HG02798 (cell line): ENCODE data around the gene MAGI1.
"Not testable (repeated sequence)": the region's sequence is repeated elsewhere in the genome, so short reads cannot be mapped to it uniquely, and the experiment has no call there.

Experiments
- ATAC-seq: cut with Tn5 transposase; IDR thresholded peaks from one replicate; pipeline ENCODE4 v1.9.1; 2021; ENCODE audit warnings: mild to moderate bottlenecking; ENCODE audit not compliant: unreplicated experiment, poor library complexity

The MAGI1 gene

DNA sequence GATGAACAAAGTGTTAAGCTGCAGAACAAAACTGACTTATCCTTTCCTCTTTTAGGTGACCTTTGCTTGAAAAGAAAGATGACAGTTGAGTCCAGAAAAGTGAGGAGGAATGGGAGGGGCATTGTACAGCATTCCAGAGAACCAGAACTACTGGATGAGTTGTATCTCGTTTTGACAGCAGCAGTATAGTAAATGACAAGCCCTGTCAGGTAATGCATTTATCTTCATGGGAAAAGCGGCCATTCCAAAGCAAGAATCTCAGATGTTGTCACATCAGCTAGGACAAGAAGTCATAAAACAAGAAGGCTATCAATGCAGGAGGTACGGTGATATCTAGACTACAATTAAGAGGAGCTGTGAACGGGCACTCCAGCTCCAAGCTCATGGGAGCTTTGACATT, 421.5 kb downstream of the MAGI1 start:
- ATAC-seq = no peak

DNA sequence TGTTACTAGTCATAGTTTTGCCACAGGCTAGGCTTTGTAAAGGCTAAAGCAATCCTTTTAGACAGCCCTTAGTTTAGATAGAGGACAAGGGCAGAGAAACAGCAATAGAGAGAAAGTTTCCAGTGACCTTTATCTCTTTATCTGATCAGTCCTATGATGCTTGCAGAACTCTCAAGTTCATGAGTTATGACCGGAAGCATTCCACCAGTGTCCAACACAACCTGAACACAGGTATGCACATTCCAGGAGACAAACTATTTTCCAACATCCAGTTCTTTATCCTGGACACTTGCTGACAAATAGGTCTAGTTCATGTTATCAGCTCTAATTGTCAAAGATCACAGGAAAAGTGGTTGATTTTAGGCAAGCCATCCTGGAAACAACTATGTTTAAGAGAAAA, 422.2 kb downstream of the MAGI1 start:
- ATAC-seq = no peak

DNA sequence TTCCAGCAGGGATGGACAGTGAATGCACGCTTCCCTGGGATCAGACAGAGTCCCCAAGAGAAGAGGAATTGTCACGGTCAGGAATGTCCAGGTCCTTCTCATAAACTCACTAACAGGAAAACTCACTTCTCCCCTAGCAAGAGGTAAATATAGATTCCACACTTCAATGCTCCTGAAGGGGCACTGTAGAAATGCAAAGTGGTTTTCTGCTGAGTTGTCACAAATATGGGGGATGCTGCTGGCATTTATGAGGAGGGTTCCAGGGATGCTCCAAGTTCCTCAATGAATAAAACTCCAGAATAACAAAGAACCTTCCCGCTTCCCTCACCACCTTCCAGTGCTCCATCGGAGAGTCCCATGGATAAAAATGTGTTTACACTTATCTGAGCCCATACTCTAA, 423.4 kb downstream of the MAGI1 start:
- no peak for ATAC-seq

DNA sequence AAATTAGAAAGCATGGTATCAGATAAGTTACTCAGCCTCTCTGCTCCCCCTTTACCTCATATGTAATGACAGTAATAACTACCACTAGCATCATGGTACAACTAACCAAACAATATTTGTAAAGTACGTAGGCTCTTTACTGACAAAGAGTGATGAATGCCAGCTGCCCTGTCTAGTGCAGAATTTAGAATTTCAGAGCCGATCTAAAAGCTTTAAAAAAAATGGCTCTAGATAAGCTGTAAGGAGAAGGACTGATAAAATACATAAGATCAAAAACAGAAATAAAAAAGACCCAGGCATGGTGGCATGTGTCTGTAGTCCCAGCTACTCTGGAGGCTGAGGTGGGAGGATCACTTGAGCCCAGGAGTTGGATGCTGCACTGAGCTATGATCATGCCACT, 424.1 kb downstream of the MAGI1 start:
- ATAC-seq = no peak

DNA sequence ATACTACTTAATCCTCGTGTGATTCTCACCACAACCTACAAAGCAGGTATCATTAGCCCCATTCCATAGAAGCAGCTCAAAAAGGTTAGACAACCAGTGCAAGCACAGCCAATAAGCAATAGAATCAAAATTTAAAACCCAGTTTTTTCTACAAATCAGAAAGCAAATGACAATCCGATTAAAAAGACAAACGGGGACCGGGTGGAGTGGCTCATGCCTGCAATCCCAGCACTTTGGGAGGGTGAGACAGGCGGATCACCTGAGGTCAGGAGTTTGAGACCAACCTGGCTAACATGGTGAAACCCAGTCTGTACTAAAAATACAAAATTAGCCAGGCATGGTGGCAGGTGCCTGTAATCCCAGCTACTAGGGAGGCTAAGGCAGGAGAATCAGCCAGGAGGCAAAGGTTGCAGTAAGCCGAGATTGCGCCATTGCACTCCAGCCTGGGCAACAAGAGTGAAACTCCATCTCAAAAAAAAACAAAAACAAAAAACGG, 430.7 kb downstream of the MAGI1 start:
- not testable (repeated sequence) for ATAC-seq

DNA sequence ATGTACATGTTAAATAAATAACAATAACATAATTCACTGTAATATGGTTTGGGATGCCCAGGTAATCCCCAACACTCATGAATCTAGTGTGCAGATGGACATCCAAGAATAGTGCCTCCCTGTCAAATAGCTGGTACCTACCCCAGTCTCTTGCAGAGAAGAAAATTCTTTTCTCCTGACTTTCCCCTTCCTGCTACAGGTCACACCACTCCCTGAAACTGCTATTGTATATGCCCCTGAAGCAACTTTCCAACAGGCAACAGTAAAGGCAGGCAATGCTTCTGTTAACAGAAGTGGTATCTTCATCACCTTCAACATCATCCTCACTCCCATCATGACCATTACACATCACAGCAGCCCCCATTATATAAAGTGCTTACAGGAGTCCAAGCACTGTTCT, 431.6 kb downstream of the MAGI1 start:
- no peak for ATAC-seq

DNA sequence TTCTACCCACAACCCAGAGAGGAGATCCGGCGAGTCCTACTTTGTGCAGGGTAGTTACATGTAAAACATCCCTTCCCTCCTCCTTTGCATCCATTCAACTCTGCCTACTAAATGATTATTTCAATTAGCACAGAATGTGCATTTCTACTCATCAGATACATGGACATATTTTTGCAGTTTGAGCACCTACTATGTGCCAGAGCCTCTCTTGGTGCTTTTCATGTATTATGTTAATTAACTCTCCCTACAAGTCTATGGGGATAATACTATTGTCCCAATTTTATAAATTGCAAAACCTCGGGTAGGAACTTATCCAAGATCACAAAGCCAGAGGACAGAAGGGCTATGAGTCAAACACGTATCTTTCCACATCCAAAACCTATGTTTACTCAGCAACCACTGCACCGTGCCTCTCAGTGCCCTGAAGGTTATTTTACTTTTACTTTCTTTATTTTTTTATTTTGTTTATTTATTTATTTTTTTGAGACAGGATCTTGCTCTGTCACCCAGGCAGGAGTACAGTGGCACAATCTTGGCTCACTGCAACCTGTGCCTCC, 432.8 kb downstream of the MAGI1 start:
- no peak for ATAC-seq

DNA sequence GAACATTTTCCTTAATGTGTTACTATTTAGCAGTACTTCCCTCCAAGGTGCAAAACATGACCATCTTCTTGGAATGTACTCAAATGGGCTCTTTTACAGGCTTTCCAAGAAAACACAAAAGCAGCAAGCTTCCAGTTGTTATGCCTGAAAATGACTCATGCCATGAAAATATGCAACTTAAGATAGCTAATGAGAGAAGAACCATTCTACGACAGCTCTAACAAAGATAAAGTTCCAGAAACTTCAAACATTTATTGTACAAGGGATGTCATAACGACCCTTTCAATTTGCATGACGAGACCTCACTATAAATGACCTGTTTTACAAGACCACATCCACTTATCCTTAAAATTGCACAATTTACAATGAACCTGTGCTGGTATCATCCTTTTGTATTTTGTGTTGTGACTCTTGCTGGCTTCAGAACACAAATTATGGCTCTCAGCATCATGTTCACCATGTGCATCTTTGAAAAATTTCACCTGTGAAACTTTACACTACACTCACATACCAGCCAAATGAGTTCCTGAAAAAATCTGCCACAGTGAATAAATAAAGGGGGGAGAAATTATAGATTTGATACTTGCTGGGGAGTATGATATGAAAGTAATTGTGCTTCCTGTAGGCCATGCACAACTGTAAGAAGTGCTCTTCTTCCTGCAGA, 433.7 kb downstream of the MAGI1 start:
- no peak for ATAC-seq

DNA sequence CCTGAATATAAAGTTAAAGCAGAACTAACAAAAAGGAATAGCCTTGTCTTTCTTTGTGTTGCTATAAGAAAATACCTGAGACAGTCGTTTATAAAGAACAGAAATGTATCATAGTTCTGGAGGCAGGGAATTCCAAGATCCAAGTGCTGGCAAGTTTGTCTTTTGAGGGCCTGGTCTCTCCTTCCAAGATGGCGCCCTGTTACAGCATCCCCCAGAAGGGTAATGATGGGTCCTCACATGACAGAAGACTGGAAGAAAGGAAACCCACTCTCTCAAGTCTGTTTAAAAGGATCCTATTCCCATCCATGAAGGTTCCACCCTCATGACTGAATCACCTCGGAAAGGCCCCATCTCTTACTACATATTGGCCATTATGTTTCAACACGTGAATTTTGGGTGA, 435.1 kb downstream of the MAGI1 start:
- no peak for ATAC-seq

DNA sequence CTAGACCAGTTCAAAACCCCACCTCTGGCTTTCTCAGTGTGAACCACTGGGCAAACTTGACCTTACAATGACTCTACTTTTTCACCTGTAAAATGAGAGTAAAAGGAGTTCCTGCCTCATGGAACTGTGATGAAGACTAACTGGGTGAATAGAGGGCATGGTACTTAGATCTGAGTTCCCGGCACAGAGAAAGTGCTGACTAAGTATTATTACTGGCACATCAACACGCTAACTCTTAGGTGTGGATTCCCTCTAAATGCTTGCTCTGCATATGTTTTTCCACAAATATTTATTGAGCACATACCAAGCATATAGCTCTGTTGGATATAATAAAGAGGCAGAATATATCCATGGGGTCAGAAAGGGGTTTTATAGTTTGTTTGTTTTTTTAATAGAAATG, 437.8 kb downstream of the MAGI1 start:
- ATAC-seq = no peak

DNA sequence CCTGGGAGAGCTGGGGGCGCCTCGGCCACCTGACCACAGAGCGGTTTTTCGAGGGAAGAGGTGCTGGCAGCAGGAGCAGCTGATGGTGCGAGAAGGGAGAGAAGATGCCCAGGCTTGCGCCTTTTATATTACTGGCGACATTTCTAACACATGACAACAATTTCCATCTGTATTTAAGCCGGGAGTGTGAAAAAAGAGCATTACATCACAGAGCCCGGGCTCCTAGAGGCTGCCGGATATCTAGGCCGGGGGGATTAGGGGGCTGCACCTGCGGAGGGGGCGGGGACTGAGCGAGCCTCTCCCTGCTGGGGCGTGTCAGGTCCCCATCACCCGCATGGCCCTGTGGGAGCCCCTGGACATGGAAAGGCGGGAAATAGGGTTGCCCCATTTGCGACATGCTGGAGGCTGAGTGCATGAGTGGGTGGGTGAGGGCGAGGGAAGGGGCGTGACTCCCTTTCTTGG, 440.7 kb downstream of the MAGI1 start:
- no peak for ATAC-seq

DNA sequence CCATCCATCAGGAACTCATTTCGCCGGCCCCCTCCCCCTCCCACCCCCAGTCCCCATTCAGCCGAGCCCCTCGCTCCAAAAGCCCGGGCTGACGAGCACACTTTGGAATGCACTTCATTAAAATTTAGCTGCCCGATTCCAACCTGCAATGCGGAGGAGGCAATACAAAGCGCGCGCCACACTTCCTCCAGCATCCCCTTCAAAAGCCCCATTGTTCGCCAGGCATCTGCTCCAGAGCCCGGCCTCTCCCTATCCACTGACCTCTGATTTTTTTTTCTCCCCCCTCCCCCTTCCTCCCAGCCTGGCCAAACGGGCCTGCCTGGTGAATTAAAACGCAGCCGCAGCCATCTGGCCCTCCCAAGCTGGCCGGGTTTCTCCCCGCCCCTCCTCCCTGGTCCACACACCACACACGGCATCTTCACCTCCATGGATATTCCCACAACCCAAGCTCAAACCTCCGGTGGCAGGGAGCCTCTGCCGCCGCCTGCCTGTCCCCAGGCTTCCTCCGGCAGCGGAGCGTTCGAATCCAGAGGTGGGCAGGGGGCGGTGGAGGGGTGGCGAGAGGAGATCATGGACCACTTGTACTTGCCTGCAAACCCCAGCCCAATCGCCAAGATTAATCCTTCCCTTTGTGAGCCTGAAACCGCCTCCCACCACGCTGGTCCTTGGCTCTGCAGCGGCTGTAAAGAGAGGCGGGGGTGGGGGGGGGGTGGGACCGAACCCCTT, 441.3 kb downstream of the MAGI1 start:
- no peak for ATAC-seq

DNA sequence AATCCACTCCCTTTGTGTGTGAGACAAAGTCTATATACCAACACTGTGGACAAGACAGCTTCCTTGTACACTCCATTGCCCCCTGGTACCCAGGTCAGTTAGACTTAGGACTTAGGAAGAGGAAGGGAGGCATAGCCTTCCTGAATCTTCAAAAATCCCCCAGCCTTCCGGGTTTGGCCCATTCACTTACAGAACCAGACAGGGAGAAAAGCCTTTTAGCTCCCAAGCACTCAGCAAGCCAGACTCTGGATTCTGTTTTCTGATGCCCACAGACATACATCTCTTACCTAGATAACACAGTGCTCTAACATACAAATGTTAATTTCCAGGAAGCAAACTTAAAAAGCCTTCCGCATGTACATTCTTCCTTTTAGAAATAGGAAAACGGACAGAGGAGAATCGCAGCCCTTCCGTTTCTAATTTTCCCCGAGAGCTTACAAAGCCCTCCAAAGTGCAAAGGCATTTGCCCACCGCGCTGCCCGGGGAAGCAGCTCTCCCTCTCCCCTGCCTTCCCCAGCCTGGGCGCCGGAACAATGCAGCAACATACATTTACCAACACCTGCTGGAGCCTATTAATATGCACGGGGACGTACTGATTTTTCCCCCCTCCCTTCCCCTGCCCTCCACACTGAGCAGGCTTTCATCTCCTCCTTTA, 442.0 kb downstream of the MAGI1 start:
- ATAC-seq = no peak

DNA sequence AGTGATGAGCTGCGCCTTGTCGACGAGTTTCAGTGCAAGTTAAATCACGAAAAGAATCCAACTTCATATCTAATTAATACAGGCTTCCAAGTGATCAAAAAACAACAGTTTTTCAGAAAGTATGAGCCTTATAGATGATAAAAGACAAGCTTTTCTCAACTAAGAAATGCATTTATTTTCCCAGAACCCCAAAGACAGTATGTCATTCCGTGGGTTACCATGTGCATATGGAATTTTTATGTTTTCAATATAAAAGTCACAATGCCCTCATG, 442.8 kb downstream of the MAGI1 start:
- no peak for ATAC-seq

DNA sequence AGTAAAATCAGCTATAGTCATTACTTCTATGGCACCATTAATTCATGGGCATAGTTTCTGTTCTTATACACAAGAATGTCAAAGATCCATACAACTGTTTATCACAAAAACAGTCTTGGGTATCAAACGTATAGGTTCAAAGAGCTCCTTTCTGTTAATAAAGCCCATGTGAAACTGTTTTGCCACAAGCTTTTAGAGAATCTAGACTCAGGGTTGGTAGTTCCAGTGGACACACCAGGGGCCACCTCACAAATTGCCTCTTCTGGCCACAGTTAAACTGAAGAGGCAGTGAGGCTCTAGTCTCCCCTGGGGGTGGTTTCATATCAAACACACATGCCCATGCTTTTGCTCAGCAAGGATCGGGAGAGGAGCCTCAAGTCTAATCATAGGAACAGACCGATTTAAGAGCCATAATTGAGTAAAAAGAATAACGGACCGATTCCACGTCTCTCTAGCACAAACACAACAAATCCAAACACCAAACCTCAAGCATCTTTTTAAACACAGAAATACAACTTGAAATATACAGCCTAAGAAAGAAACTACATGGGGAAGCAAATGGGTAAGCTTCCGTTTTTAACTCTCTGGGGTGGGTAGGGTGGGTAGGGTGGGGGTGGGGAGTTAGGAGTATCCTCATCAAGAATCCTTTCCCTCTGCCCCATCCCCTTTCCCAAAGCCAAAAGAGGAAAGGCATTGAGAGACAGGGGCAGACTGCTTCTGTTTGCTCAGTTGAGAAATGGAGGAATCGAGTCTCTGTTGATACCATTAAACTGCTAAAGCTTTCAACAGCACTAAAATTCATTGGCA, 443.3 kb downstream of the MAGI1 start:
- no peak for ATAC-seq

DNA sequence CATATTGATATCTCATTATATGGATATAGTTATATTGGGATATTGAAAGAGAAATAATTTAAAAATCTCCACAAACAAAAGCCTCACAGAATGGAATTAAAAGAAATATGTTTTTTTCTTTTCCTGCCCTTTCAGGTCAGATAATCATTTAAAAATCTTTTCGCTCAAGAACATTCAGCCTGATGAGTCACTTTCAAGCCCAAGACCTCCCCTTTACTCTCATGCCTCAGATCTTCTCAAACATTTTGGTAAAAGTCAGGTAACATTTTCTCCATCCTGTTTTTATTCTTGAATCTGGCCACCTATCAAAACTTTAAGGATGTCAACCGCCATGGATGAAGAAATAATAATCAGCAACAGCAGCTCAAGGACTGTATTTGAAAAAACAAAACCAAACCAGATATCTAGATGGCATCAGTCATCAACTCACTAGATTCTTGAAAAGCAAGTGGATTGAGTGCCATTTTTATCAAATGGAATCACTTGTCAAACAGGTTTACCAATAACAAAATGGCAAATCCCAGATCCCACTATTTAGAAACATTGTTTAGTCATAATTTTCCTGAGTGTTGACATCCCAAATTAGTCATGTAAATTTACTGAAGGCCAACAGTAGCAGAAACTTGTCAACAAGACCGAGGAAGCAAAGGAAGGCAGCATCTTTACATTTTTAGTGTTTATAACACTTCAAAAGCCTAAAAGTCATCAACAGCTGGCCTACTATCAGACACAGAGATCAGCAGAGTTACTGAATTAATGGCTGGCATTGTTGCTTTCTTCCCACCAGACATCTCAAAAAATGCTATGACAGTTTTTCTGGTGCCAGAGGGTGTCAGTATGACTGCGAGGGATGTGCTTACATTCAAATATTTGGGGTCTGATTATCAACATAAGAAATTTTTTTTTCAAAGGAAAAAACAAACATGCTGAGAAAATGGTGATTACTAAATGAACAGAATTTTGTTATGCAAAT, 444.7 kb downstream of the MAGI1 start:
- ATAC-seq = no peak

DNA sequence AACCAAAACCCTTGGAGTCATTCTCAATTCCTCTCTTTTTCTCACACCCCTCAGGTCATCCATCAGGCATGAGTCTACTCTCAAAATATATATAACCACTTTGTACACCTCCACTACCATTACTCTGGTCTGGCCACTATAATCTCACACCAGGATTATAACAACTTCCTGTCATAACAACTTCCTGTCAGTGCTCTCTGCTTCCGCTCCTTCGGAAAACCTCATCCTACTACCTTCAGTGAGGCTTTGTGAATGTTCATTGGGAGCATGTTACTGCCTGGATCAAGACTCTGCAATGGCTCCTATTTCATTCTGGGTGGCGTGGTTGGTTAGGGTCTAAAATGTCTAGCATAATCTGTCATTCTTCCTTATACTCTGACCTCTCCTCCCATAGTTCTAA, 447.4 kb downstream of the MAGI1 start:
- ATAC-seq = no peak

DNA sequence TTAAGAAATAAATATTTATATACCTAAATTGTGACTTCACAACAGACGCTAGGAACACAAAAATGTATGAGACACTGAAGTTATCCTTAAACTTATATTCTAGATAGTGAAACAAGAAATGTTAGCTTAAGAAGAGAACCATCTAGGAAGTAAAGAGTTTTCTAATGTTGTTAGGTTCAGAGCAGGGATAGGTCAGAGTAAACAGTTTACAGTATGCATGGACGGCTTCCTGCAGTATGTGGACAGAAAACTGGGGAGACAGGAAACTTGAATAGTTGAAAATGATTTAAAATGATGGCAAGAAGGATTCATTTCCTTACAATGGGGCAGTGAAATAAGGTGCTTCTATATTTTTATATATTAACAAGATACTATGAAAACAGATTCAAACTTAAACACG, 449.8 kb downstream of the MAGI1 start:
- ATAC-seq = no peak

DNA sequence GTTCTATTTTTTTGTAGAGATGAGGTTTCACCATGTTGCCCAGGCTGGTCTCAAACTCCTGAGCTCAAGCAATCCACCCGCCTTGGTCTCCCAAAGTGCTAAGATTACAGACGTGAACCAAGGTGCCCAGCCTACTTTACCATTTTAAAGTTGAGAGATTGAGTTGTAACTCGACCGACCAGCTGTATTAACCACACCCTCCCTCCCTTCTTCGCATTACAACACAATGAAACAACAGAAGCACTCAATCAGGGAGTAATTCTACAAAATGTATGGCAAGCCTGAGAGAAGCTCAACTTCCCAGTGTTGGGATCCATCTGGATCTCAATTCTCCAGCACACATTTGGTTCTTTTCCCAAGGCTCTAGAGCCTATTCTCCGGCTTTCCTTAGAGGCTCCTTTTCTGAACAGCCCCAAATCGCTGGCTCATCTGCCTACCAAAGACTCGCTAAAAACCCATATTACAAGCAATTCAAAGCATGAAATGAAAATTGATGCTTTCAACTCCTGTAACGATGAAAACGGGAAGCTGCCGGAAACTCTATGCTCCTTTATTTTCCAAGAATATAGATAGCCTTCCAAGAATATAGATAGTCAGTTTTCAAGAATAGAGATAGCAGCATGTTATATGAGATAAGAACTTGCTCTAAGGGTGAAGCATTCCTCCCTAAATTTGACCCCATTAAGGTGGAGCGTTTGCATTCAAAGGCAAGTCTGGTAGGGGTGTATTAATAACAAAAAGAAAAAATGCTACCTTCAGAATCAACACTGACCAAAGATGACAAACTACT, 450.9 kb downstream of the MAGI1 start:
- ATAC-seq = no peak
